ENCODE results near the gene UBTF.
"Not testable (repeated sequence)": the region's sequence is repeated elsewhere in the genome, so short reads cannot be mapped to it uniquely, and the experiment has no call there.

Gene UBTF

DNA sequence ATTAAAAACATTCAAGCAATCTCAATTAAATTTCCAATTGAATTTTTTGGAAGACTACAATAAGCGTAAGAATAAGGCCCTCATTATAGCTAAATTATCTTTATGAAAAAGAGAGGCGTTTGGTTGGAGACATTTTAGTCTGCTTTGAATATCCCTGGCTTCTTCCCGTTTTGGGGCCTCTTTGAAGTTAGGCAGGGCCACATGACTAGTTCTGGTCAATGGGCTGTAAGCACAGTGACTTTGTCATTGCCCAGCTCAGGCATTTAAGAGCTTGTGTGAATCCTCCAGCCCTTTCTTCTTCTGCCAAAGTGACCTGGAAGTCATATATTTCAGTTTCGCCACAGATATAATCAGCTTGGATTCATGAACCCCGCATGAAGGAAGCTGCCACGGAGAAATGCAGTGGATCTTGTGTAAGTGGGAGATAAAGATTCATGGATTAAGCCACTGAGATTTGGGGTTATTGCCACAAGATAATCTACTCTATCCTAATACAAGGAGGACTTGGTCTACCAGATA lies 21.7 kb upstream of the UBTF start:
- no peak for DNase-seq

DNA sequence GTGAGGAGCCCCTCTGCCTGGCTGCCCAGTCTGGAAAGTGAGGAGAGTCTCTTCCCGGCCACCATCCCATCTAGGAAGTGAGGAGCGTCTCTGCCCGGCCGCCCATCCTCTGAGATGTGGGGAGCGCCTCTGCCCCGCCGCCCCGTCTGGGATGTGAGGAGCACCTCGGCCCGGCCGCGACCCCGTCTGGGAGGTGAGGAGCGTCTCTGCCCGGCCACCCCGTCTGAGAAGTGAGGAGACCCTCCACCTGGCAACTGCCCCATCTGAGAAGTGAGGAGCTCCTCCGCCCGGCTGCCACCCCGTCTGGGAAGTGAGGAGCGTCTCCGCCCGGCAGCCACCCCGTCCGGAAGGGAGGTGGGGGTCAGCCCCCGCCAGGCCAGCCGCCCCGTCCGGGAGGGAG lies 18.4 kb upstream of the UBTF start:
- DNase-seq = not testable (repeated sequence)

DNA sequence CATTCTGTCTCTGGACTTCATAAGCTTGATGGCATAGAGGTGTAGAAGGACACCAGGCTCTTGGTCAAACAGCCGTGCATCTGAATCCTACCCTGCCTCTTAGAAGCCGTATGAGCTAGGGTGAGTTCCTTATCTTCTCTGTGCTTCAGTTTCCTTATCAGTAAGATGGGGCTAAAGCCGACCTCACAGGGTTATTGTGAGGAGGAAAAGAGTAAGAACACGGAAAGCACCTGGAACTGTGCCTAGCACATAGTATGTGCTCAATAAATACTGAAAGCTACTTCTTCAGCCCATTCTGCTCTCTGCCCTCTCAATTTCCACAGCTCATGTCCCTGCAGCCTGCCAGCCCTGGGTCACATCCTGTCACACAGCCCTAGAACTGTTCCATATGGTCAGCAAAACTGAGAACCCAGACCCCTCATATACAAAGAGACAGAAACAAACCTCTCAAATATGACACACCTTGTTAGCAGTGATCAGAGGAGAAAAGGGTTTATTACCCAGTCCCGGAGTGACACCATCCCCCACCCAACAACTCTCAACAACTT lies 17.0 kb upstream of the UBTF start:
- no peak for DNase-seq

DNA sequence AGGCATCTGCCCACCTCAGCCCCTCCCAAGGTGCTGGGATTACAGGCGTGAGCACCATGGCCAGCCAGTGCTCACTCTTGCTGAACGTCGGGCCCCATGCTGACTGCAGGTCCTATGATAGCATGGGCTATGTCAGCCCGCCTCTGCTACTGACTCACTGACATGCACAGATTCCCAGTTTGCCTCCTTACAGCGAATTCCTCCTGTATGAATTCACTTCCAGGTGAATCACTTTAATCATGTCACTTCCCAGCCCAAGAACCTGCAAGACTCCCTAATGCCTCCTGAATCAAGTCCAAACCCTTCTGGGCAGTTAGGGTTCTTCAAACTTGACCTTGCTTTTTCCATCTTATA lies 16.1 kb upstream of the UBTF start:
- no peak for DNase-seq

DNA sequence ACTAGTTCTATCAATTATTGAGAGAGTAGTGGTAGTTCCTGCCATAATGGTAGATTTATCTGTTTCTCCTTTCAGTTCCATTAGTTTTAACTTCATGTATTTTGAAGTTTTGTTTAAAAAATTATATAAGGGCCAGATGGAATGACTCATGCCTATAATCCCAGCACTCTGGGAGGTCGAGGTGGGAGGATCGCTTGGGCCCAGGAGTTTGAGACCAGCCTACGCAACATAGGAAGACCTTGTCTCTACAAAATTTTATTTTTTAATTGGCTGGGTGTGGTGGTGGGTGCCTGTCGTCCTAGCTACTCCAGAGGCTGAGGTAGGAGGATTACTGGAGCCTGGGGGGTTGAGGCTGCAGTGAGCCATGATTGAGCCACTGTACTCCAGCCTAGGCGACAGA lies 14.1 kb upstream of the UBTF start:
- no peak for DNase-seq

DNA sequence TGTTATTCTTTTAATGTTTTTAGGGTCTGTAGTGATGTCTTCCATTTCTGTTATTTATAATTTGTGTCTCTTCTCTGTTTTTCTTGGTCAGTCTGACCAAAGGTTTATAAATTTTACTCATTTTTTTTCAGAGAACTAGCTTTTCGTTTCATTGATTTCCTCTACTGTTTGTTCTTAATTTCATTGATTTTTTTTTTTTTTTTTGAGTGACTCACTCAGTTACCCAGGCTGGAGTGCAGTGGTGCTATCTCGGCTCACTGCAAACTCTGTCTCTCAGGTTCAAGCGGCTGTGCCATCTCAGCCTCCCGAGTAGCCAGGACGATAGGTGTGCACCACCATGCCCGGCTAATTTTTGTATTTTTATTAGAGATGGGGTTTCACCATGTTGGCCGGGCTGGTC lies 12.6 kb upstream of the UBTF start:
- DNase-seq = no peak

DNA sequence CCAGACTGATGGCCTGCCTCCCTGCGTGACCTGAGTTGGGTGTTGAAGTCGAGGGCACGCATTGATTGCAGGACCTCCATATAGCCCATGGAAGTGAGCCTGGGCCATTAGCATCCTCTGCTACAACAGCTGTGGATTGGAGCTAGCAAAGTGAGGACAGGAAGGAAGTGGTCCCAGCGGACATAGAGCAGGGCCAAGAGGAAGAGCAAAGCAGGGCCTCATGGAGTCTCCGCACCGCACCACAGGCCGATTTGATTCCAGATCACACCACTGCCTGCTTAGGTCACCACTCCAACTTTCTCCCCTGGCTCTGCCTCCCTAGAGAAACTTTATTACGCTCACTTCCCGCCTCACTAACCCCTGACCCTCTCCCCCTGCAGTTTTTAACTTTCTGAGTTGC lies 10.7 kb upstream of the UBTF start:
- no peak for DNase-seq

DNA sequence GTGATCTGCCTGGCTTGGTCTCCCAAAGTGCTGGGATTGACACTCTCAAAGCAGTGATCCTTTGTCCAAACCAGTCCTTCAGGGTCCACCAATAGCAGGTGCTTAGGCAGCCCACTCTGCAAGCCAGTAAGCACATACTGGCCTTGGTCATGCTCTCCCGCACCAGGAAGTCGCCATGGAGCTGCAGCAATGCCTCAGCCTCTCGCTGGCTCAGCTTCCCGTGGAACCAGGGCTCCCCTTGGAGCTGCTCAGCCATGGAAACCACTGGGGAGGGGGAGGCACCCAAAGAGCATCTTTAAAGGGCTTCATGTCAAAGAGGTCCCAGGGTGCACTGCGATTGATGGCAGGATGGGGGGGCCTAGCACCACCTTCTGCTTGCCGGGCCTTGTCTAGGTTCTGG lies 9.6 kb upstream of the UBTF start:
- DNase-seq = no peak

DNA sequence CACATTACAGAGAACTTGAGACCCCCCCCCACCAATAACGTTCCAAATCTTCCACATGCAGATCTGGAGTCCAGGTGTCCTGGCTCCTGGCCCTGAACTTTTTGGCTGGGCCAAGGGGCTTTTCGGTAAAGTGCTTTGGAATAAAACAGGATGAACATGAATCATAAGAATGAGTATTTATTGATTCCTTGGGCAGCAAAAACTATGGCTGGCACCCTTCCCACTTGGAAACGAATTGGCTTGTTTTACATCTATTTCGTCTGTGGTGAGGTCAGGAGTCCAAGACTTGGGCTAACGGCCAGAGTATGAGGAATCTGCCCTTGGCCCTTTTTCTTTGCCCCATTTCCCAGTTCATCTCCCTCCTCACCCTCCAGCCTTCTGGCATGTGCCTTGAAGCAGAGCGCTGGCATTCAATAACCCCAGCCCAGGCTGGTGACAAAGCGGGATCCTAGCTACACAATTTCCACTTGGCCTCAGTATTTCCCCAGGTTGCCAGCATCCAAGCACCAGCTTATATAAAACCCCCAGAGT lies 4.1 kb upstream of the UBTF start:
- DNase-seq = no peak

DNA sequence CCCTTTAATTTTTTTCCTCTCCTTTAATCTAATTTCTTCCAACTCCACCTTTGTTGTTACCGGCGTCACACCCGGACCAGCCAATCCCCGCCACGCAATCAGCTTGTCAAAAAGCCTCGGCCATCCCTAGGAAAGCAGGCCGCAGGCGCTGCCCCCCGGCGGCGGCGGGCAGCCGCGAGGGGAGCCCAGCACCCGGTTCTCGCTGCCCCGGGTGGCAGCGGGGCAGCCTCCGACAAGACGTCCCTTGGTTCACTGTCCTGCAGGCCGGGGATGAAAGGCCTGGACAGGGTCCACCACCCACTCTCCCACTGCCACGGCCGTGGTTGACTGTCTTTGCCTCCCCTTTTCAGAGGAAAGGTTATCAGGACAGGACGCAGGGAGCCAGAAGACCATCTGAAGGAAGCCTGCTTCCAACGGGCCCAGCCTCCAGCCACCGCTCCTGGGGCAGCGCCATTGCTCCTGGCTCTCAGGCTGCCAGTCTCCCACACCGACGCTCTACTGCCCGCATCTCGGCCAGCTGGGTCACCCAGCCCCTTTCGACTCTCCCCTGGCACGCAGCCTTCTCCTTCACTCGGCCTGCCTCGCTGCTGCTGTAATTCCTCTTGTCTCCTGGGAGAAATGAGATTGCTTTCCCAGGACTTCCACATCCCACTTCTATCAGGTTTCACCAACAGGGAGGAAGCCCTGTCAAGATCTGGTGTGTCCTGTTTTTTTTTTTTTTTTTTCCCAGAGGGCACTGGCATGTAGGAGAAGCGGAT lies 2.8 kb upstream of the UBTF start:
- DNase-seq = no peak

DNA sequence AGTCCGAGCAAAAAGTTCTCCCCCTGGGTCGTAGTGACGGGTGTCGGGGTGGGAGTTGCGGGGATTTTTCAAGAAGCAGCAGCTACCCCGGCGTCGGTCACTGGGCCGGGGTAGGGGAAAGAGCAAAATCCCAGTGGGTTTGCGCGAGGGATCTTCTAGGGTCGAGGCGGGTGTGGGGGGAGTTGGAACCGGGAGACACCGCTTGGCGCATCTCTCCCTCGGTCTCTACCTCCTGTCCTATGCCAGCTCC lies 2.3 kb upstream of the UBTF start:
- no peak for DNase-seq

DNA sequence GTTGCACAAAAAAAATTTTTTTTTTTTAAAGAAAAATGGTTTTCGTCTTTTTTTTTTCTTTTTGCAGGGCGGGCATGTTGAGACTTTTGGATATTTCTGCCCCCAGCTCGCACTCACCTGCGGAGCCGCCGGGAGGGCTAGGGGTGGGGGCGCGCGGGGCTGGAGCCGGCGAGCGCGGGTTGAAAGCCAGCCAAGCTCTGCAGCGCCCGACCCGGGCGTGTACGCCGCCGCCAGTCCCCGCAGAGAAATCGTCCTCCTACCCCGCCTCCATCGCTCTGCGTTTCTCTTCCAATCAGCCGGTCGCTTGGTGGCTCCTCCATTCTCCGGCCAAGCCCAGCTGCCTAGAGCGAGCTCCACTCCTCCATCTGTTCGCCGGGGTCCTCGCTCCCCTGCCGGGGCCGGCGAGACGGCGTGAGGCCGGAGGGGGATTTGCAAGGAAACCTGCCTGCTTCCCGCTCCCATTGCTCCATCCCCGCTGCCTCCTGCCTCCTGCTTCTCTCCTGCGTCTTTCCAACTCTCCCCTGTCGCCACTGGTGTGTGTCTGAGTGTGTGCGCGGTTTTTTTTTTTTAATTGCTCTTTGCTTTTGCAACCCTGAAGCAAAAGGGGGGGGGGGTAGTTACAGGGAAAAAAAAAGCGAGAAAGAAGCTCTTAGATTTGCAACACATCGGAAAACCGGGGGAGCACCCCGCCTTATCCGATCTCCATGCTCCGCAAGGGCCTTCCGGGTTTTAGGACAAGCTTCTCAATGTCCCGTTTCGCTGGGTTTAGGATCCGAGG lies 1.8 kb upstream of the UBTF start:
- DNase-seq = peak; percentile 64

DNA sequence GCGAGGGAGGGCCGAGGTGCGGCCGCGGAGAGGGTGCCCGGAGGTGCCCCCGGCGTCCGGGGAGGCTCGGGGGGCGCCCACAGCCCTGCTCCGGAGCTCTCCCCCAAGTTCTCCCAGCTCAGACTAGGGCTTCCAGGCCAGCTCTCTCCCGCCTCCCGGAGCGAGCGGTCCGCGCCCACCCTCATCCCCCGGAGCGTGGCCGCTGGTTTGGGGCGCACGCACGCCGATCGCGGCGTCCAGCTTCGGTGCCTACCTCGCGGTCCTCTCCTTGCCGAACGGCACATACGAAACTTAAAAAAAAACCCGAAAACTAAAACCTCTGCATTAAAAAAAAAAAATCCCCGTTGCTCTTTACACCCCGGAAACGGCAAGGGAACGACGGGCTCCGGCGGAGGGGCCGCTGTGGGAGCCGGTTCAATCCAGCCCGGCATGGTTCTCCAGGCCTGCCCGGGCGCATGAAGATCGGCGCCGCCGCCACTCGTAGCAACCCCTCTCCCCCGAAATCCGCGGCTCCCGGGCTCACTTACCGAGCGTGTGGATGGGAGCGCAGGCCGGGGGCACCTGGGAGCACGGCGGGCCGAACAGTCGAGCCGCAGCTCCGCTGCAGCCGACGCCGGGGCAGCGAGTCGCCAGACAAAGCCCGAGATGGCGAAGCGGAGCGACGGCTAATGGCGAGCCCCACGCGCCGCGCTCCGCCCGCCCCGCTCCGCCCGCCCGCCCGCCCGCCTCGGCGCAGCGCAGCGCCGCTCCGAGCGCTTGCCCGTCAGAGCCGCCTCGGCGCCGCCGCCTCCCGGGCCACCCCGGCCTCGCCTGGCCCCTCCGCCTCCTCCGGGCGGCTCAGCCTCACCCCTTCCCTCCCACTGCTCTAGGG lies 973 bp upstream of the UBTF start:
- peak; percentile 65 for DNase-seq

DNA sequence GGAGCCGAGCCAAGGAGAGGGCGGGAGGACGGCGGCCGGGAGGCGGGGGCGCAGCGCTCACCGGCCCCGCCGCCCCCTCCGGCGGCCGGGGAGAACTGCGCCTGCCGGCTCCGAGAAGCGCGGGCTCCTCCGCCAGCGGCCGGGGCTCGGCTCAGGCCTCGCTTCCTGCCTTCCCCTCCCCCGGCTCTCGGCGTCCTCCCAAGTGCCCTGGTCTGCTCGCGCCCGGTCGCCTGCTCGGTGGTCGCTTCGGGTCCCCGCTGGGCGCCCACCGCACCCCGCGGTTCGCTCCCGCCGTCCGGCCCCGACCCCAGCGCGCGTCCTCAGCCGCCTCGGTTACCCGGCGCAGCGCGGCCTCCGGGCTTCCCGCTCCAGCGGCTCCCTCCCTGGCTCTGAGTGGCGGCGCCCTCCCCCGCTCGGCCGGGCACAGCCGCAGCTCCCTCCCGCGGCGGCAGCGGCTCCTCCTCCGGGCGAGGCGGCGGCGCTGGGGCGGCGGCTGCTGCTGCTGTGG lies 313 bp downstream of the UBTF start:
- DNase-seq = peak; percentile 77

DNA sequence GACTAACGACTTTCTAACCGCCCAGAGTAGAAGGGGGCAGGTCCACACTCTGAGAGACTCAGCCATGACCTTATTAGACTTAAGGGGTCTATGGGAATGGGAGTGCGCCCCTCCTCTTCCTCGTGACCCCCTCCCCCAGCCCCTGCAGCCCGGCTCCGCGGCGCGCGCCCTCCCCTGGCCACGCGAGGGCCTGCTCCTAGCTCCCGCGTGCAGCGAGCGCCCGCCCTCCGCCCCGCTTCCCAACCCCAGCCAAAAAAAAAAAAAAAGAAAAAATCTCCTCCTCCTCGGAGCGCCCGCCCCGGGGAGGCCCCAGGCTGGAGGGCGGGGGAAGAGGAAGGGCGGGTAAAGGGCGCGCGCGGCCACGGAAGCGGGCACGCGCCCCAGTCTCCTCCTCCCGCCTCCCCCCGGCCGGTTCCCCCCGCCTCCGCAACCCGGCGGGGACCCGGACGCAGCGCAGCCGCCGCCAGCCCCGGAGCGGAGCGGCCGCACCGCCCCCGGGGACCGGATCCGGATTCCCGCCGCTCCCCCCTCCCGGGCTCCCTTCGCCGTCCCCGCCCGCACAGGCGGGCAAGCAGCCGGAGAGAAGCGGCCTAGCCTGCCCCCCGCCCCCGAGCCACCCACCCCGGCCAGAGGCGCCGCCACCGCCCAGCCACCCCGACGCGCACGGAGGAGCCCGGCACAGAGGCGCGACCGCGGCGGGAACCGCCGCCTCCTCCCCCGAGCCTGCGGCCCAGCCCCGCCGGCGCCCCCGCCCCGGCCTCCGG lies 949 bp downstream of the UBTF start:
- DNase-seq = peak; percentile 89

DNA sequence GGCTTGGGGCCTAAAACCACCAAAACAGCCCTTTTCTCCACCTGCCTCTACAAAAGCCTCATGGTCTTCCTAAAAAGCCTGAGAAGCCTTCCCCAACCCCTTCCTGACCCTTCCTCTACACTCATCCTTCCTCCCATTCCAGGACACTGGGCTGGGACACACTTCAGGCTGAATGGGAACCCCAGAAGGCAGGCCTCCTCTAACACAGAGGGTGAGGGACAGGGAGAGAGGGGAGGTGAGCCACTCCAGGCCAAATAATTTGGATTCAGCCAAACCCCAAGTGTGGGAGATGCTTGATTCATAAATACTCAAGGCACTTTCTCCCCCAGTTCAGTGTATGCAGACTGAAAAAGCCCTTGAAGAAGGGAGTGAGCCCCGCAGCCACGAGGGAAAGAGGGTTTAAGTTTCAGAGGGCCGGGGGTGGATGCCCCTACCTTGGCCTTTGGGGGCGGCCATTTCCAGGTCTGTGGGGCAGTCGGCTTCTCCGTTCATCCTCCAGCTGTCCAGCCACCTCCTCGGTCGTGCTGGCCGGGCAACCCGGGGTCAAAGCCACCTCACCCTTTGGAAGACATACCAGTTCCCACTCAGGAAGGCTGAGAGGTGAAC lies 1.6 kb downstream of the UBTF start:
- DNase-seq = no peak

DNA sequence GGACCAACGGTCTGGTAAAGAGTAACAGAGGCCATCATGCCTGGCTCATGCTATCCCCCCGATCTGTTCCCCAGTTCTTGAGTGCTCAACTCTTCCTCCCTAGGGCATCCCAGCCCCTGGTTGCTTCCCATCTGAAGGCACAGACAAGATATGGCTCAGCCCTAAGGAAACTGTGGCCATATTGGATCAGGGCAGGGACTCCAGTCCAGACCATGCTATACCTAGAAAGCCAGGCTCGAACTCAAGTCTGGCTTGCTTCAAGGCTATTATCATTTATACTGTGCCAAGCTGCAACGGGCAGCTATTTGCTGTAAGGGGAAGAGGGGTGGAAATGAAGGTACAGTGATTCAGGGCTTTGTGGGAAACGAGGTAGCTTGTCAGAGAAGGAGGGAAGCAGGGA lies 2.8 kb downstream of the UBTF start:
- no peak for DNase-seq

DNA sequence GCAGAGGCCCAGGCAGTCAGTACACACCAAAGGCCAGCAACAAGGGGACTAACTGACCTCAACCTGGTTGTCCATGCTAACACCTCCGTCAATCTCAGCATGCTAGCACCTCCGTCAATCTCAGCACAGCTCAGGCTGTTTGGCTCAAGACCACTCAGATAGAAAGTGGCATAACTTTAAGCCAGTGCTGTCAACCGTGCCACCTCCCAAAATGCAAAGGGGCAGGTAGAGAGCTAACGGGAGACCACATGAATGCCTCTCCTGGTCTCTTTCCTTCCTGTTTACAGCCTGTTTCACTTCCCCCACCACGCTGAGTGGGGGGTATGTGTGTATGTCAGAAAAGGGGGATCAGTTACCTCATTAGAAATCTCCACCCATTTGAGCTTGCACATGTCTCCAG lies 3.3 kb downstream of the UBTF start:
- DNase-seq = no peak

DNA sequence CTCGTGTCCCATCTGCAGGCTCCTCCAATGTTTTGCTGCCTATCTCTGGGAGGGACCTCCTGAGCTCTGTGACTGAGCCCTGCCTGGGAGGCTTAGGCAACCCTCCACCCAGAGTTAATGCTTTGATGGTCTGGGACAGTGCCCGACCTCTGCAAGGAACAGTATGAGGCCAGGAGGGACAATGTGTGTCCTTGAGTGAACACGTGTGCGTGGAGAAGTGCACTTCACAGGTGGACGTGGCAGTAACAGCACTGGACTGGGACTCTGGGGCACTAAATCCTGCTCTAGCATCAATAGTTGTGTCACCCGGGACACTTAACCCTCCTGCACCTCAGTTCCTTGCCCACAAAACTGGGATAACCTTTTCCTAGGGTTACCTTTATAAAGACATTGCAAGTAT lies 4.6 kb downstream of the UBTF start:
- no peak for DNase-seq

DNA sequence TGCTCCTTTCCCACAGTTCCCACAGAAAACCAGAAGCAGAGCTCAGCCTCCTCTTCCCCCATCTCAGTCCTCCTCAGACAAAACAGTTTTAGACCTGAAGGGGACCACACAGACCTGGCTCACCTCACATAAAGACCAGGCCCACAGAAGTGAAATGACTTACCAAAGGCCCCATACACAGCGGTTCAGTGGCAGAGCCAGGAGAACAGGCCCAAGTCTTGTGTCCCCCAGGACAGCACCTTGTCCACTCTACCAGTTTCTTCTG lies 5.3 kb downstream of the UBTF start:
- DNase-seq = no peak

DNA sequence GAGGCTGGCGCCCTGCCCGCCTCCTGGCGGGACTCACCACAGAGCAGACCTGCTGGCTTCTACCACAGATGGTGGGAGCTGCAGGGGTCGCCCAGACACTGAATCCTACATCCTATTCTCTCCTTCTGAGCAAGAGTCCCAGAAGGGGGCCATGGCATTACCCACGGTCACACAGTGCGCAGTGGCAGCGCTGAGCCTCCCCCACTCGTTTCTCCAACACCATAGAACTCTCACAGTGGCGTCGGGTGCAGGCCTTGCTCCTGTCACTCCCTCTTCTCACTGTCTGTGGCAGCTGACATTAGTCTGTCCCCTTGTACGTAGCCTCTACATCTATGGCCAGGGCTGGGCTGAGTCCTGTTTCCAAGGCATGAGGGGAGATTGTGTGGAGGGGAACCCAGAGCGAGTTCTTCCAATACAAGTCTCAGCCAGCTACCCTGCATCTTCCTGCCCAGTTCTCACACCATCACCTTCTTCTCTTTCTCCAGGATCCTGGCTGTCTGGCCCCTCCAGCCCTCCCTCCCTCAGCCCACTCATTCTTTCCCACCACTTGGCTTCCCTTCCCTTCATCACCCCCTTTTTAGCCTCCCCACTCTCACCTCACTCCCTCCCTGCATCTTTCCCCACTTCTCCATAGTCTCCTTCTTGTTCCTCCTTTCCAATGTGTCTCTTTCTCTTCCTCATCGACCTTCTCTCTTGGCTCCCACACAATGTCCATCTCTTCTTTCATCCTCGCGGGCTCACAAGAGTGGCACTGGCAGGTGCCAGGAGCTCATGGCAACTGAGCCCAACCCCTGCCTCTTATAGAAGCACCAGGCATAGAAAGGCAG lies 5.9 kb downstream of the UBTF start:
- no peak for DNase-seq
